Upper lobe of left lung (tissue), 4 donors: ENCODE data around the gene NLRP10.

Source experiments
- POLR2A ChIP-seq, 4 donors: fragments of 450-650 bp; IDR thresholded peaks; one replicate each; pipeline ENCODE4 v1.5.1; 2016 to 2017; ENCODE audit warnings: antibody characterized with exemption in 4 of 4, mild to moderate bottlenecking in 2 of 4
- POLR2AphosphoS5 ChIP-seq, 2 donors: sonication (generic); formaldehyde crosslinking; IDR thresholded peaks; one replicate each; pipeline ENCODE4 v1.5.1; 2017; ENCODE audit warnings: antibody characterized with exemption in 2 of 2
- TF ChIP-seq, protein P1 (sequence below), 6 experiments: fragments of 450-650 bp in 4 of 6; fragments of 200-600 bp in 2 of 6; sonication (generic) in 2 of 6; IDR thresholded peaks; one replicate each; pipeline ENCODE4 v1.5.1; 2016 to 2019; ENCODE audit warnings: antibody characterized with exemption in 6 of 6

DNA sequence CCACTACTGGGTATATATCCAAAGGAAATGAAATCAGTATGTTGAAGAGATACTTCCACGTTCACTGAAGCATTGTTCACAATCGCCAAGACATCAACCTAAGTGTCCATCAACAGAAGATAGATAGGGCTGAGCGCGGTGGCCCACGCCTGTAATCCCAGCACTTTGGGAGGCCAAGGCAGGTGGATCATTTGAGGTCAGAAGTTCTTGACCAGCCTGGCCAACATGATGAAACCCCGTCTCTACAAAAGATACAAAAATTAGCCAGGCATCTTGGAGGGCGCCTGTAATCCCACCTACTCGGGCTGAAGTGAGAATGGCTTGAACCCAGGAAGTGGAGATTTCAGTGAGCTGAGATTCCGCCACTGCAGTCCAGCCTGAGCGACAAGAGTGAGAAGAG, 34.5 kb upstream of the NLRP10 start:
- TF ChIP-seq, protein P1, sequence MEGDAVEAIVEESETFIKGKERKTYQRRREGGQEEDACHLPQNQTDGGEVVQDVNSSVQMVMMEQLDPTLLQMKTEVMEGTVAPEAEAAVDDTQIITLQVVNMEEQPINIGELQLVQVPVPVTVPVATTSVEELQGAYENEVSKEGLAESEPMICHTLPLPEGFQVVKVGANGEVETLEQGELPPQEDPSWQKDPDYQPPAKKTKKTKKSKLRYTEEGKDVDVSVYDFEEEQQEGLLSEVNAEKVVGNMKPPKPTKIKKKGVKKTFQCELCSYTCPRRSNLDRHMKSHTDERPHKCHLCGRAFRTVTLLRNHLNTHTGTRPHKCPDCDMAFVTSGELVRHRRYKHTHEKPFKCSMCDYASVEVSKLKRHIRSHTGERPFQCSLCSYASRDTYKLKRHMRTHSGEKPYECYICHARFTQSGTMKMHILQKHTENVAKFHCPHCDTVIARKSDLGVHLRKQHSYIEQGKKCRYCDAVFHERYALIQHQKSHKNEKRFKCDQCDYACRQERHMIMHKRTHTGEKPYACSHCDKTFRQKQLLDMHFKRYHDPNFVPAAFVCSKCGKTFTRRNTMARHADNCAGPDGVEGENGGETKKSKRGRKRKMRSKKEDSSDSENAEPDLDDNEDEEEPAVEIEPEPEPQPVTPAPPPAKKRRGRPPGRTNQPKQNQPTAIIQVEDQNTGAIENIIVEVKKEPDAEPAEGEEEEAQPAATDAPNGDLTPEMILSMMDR (IDR thresholded peaks at IDR 0.05): no peak
- TF ChIP-seq POLR2A (IDR thresholded peaks at IDR 0.05): no peak
- TF ChIP-seq POLR2AphosphoS5 (IDR thresholded peaks at IDR 0.05): no peak
